ENCODE measurements around the gene RIMS4. TPM values are rescaled to one million over a fixed set of nuclear protein-coding genes. Genes with fewer than 3 reads are reported as not detected.

Gene RIMS4
- total RNA-seq, 3 donors from 2014 or later: 0.51 to 2.0 (median 1.4) TPM

- peaks cover 3% of the 10 kb centered on the region for H3K4me1 ChIP-seq (ENCODE audit: low read depth)
- no peaks in the 10 kb centered on the region for H3K9me3 ChIP-seq
- no peak for ATAC-seq
- TF ChIP-seq CTCF (IDR thresholded peaks at IDR 0.05): no peak
- no peak overlapping the region for H3K4me3 ChIP-seq
- no peaks in the 10 kb centered on the region for H3K36me3 ChIP-seq (ENCODE audit: low read depth)
- intact Hi-C loops (cut with DNase I, micrococcal nuclease): no loop called here
- no peak for DNase-seq
These were observed 108.5 kb downstream of the RIMS4 start for GRCh38 chr20:44701858-44702256.

Other genes starting within 250 kb of the RIMS4 start
- 100 to 1,000 TPM in 1 of 3 donors, 10 to 100 TPM in 2; 39.9 to 101 (median 42.4) TPM for gene PKIG, start 228.0 kb downstream of the RIMS4 start, total RNA-seq
- 1 to 10 TPM; 2.2 to 6.9 (median 5.9) TPM for gene ADA, start 158.8 kb downstream of the RIMS4 start, total RNA-seq
- gene CCN5, start 95.2 kb downstream of the RIMS4 start, total RNA-seq: 1 to 10 TPM; 1.7 to 6.3 (median 4.2) TPM
- under 1 TPM; 0.17 to 0.44 (median 0.43) TPM for gene KCNK15, start 64.7 kb downstream of the RIMS4 start, total RNA-seq
- 100 to 1,000 TPM; 196 to 265 (median 251) TPM for gene YWHAB, start 75.2 kb upstream of the RIMS4 start, total RNA-seq
- gene PABPC1L, start 99.5 kb upstream of the RIMS4 start, total RNA-seq: 10 to 100 TPM; 13.3 to 21.6 (median 18.7) TPM
- gene TOMM34, start 149.9 kb upstream of the RIMS4 start, total RNA-seq: 10 to 100 TPM; 10.9 to 15.4 (median 13.3) TPM
- 10 to 100 TPM; 34.2 to 42.0 (median 36.6) TPM for gene STK4, start 156.0 kb upstream of the RIMS4 start, total RNA-seq